C4-2B (cell line): ENCODE results near the gene ZBTB18.
"Not testable (repeated sequence)": the region's sequence is repeated elsewhere in the genome, so short reads cannot be mapped to it uniquely, and the experiment has no call there.

ENCODE experiments used
- H3K27ac ChIP-seq: fragments of 450-650 bp; 2 replicates; pipeline ENCODE4 v1.5.1; 2017
- CTCF ChIP-seq: fragments of 450-650 bp; conservative IDR thresholded peaks from 2 replicates; pipeline ENCODE4 v1.5.1; 2017; ENCODE audit warnings: mild to moderate bottlenecking
- ZFX ChIP-seq: fragments of 450-650 bp; IDR thresholded peaks from 2 replicates; pipeline ENCODE4 v1.6.1; 2017

The ZBTB18 gene

GRCh38 chr1:244037252-244037651 lies 13.8 kb upstream of the ZBTB18 start:
- H3K27ac ChIP-seq: no peak overlapping the region
- no peak for TF ChIP-seq ZFX
- no peak for TF ChIP-seq CTCF

- TF ChIP-seq CTCF (no peak), ZFX (no peak)
- no peak overlapping the region for H3K27ac ChIP-seq
These were observed 9.5 kb upstream of the ZBTB18 start for GRCh38 chr1:244041466-244042120.

GRCh38 chr1:244042293-244042692 lies 8.8 kb upstream of the ZBTB18 start:
- no peak overlapping the region for H3K27ac ChIP-seq
- TF ChIP-seq ZFX (no peak), CTCF (no peak)

GRCh38 chr1:244044423-244044822 lies 6.7 kb upstream of the ZBTB18 start:
- H3K27ac ChIP-seq: no peak overlapping the region
- TF ChIP-seq ZFX: no peak

- not testable (repeated sequence) for H3K27ac ChIP-seq
These were observed 4.8 kb upstream of the ZBTB18 start for GRCh38 chr1:244046254-244046653.

- TF ChIP-seq ZFX: no peak
- TF ChIP-seq CTCF: no peak
- peak overlapping the region; percentile 53; the same call in 1 of the 2 replicates for H3K27ac ChIP-seq
These were observed 4.0 kb upstream of the ZBTB18 start for GRCh38 chr1:244046907-244047611.

GRCh38 chr1:244047621-244048255 lies 3.3 kb upstream of the ZBTB18 start:
- peak overlapping the region; percentile 53 for H3K27ac ChIP-seq
- TF ChIP-seq ZFX: no peak
- no peak for TF ChIP-seq CTCF

- TF ChIP-seq CTCF: no peak
- TF ChIP-seq ZFX: no peak
- H3K27ac ChIP-seq: peak overlapping the region; percentile 53
These were observed 2.6 kb upstream of the ZBTB18 start for GRCh38 chr1:244048256-244049161.
